WTC11 (cell line): Measurements from ENCODE around the gene RPP21. TPM values are rescaled to one million over a fixed set of nuclear protein-coding genes. Genes with fewer than 3 reads are reported as not detected.

ENCODE experiments used
- ATAC-seq: fragments of 200-7000 bp; cut with Tn5 transposase; 2 replicates; pipeline ENCODE4 v1.10.0; 2021; ENCODE audit warnings: mild to moderate bottlenecking, moderate library complexity
- CTCF ChIA-PET: fragments of 300-600 bp; sonication (Branson Sonifier 250); formaldehyde crosslinking; loops from one replicate; lab custom pipeline; 2021; ENCODE audit warnings: antibody characterized with exemption; lab: Charles Lee
- POLR2A ChIA-PET: fragments of 350-600 bp; sonication (Branson Sonifier 250); formaldehyde crosslinking; loops from one replicate; lab custom pipeline; 2021; ENCODE audit warnings: antibody characterized with exemption; lab: Charles Lee
- DNase-seq: peaks from one replicate; pipeline ENCODE4 v3.0.0; 2021; ENCODE audit warnings: low spot score
- H3K27ac Mint-ChIP-seq: 2 replicates; pipeline ENCODE4 v1.8.0; 2021; ENCODE audit warnings: mixed read lengths
- H3K27me3 Mint-ChIP-seq: 2 replicates; pipeline ENCODE4 v1.8.0; 2021; ENCODE audit warnings: low read depth, mild to moderate bottlenecking, moderate library complexity, mixed read lengths
- H3K36me3 Mint-ChIP-seq: 2 replicates; pipeline ENCODE4 v1.8.0; 2021; ENCODE audit warnings: mixed read lengths
- H3K4me1 Mint-ChIP-seq: 2 replicates; pipeline ENCODE4 v1.8.0; 2022; ENCODE audit warnings: mixed read lengths
- H3K4me3 Mint-ChIP-seq: 2 replicates; pipeline ENCODE4 v1.8.0; 2021; ENCODE audit warnings: mild to moderate bottlenecking, moderate library complexity, mixed read lengths
- H3K9me3 Mint-ChIP-seq: 2 replicates; pipeline ENCODE4 v1.8.0; 2021; ENCODE audit warnings: mixed read lengths
- FOXJ3 ChIP-seq: sonication (generic); formaldehyde crosslinking; IDR thresholded peaks from 2 replicates; pipeline ENCODE4 v1.9.0; 2021; ENCODE audit warnings: missing genetic modification reagents, mild to moderate bottlenecking, borderline replicate concordance
- RELA ChIP-seq: sonication (generic); formaldehyde crosslinking; IDR thresholded peaks from 2 replicates; pipeline ENCODE4 v1.8.1; 2022; ENCODE audit warnings: missing genetic modification reagents, mild to moderate bottlenecking, borderline replicate concordance
- SOX15 ChIP-seq: fragments of 250-450 bp; sonication (Bioruptor Pico); IDR thresholded peaks from 2 replicates; pipeline ENCODE4 v1.9.0; 2021; ENCODE audit warnings: mild to moderate bottlenecking
- SP1 ChIP-seq: sonication (generic); formaldehyde crosslinking; conservative IDR thresholded peaks from 2 replicates; pipeline ENCODE4 v1.8.1; 2022; ENCODE audit warnings: missing genetic modification reagents
- TEAD4 ChIP-seq: sonication (generic); formaldehyde crosslinking; IDR thresholded peaks from 2 replicates; pipeline ENCODE4 v1.8.0; 2022; ENCODE audit warnings: mild to moderate bottlenecking, missing genetic modification reagents
- ZBTB21 ChIP-seq: sonication (generic); formaldehyde crosslinking; IDR thresholded peaks from 2 replicates; pipeline ENCODE4 v1.8.1; 2023; ENCODE audit warnings: mild to moderate bottlenecking, missing genetic modification reagents, borderline replicate concordance
- total RNA-seq: library from RNA; stranded (reverse); gene quantifications from 3 replicates; pipeline ENCODE4 v1.2.3, GENCODE V29; 2021
- TF ChIP-seq, protein P1 (sequence below): sonication (generic); formaldehyde crosslinking; IDR thresholded peaks from 2 replicates; pipeline ENCODE4 v1.8.1; 2022; ENCODE audit warnings: low read depth, mild to moderate bottlenecking, moderate library complexity, missing genetic modification reagents, borderline replicate concordance
- TF ChIP-seq, protein P2 (sequence below): sonication (generic); formaldehyde crosslinking; IDR thresholded peaks from 2 replicates; pipeline ENCODE4 v1.8.1; 2023; ENCODE audit warnings: mild to moderate bottlenecking, missing genetic modification reagents, borderline replicate concordance
- TF ChIP-seq, protein P3 (sequence below): fragments of 250-450 bp; sonication (Bioruptor Pico); IDR thresholded peaks from 2 replicates; pipeline ENCODE4 v1.9.0; 2021; ENCODE audit warnings: mild to moderate bottlenecking, borderline replicate concordance
- TF ChIP-seq, protein P4 (sequence below): sonication (generic); formaldehyde crosslinking; IDR thresholded peaks from 2 replicates; pipeline ENCODE4 v1.8.0; 2023; ENCODE audit warnings: missing genetic modification reagents, mild to moderate bottlenecking, borderline replicate concordance

RPP21 gene
- total RNA-seq, 1 experiment from 2014 or later, result 64.1 TPM

DNA sequence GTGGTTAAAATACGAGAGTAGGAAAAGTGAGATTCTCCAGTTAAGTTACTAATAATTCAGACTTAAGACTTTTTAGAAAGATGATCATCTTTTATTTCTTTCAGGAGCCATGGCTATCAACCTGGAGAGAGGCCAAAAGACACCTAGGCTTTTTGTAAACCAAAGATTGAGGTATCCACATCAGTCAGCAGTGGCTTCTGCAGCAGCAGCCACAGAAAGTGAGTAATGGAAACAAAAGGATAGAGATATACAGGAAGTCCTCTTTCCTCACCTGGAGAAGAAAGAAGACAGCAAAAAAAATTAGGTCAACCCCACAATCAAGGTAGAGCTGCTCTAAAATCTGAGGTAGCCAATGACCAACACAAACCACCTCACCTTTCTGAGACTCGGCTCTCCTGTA lies 41.0 kb upstream of the RPP21 start (continued):
- TF ChIP-seq, protein P1, sequence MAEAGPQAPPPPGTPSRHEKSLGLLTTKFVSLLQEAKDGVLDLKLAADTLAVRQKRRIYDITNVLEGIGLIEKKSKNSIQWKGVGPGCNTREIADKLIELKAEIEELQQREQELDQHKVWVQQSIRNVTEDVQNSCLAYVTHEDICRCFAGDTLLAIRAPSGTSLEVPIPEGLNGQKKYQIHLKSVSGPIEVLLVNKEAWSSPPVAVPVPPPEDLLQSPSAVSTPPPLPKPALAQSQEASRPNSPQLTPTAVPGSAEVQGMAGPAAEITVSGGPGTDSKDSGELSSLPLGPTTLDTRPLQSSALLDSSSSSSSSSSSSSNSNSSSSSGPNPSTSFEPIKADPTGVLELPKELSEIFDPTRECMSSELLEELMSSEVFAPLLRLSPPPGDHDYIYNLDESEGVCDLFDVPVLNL (CRISPR knock-in tag), result no peak
- TF ChIP-seq ZBTB21 (CRISPR knock-in tag), result no peak
- TF ChIP-seq, protein P2, sequence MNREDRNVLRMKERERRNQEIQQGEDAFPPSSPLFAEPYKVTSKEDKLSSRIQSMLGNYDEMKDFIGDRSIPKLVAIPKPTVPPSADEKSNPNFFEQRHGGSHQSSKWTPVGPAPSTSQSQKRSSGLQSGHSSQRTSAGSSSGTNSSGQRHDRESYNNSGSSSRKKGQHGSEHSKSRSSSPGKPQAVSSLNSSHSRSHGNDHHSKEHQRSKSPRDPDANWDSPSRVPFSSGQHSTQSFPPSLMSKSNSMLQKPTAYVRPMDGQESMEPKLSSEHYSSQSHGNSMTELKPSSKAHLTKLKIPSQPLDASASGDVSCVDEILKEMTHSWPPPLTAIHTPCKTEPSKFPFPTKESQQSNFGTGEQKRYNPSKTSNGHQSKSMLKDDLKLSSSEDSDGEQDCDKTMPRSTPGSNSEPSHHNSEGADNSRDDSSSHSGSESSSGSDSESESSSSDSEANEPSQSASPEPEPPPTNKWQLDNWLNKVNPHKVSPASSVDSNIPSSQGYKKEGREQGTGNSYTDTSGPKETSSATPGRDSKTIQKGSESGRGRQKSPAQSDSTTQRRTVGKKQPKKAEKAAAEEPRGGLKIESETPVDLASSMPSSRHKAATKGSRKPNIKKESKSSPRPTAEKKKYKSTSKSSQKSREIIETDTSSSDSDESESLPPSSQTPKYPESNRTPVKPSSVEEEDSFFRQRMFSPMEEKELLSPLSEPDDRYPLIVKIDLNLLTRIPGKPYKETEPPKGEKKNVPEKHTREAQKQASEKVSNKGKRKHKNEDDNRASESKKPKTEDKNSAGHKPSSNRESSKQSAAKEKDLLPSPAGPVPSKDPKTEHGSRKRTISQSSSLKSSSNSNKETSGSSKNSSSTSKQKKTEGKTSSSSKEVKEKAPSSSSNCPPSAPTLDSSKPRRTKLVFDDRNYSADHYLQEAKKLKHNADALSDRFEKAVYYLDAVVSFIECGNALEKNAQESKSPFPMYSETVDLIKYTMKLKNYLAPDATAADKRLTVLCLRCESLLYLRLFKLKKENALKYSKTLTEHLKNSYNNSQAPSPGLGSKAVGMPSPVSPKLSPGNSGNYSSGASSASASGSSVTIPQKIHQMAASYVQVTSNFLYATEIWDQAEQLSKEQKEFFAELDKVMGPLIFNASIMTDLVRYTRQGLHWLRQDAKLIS, result no peak
- TF ChIP-seq, protein P3, sequence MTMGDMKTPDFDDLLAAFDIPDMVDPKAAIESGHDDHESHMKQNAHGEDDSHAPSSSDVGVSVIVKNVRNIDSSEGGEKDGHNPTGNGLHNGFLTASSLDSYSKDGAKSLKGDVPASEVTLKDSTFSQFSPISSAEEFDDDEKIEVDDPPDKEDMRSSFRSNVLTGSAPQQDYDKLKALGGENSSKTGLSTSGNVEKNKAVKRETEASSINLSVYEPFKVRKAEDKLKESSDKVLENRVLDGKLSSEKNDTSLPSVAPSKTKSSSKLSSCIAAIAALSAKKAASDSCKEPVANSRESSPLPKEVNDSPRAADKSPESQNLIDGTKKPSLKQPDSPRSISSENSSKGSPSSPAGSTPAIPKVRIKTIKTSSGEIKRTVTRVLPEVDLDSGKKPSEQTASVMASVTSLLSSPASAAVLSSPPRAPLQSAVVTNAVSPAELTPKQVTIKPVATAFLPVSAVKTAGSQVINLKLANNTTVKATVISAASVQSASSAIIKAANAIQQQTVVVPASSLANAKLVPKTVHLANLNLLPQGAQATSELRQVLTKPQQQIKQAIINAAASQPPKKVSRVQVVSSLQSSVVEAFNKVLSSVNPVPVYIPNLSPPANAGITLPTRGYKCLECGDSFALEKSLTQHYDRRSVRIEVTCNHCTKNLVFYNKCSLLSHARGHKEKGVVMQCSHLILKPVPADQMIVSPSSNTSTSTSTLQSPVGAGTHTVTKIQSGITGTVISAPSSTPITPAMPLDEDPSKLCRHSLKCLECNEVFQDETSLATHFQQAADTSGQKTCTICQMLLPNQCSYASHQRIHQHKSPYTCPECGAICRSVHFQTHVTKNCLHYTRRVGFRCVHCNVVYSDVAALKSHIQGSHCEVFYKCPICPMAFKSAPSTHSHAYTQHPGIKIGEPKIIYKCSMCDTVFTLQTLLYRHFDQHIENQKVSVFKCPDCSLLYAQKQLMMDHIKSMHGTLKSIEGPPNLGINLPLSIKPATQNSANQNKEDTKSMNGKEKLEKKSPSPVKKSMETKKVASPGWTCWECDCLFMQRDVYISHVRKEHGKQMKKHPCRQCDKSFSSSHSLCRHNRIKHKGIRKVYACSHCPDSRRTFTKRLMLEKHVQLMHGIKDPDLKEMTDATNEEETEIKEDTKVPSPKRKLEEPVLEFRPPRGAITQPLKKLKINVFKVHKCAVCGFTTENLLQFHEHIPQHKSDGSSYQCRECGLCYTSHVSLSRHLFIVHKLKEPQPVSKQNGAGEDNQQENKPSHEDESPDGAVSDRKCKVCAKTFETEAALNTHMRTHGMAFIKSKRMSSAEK, result no peak
- TF ChIP-seq, all 79 proteins: peak for 0

DNA sequence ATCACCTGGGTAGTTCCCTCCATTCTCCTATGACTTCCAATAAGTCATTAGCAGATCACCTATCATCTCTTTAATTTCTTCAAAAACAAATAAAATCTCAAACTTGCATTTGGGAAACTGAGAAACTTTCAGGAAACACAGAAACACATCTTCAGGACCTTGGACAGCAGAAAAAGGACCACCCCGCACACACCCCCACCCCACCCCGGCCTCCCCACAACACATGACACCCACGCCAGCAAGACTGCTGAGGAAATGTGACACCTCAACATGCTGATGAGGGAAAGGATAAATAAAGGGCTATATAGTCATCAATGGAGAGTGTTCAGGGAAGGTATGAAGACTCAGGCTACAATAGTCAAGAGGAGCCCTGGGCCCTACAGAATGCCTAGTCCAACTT lies 33.9 kb upstream of the RPP21 start:
- no peak for TF ChIP-seq FOXJ3
- TF ChIP-seq RELA (CRISPR knock-in tag), result no peak
- no peaks in the 10 kb centered on the region for H3K27me3 Mint-ChIP-seq
- POLR2A ChIA-PET, result no interaction called here
- H3K4me3 Mint-ChIP-seq, result no peak overlapping the region
- peaks cover 16% of the 10 kb centered on the region for H3K4me1 Mint-ChIP-seq
- peaks cover 58% of the 10 kb centered on the region for H3K36me3 Mint-ChIP-seq
- CTCF ChIA-PET, result no interaction called here
- peaks cover 3% of the 10 kb centered on the region; the same call in 1 of the 2 replicates for H3K9me3 Mint-ChIP-seq
- no peak overlapping the region for H3K27ac Mint-ChIP-seq
- ATAC-seq (peak; percentile 39; the same call in 1 of the 2 replicates), DNase-seq (no peak)

DNA sequence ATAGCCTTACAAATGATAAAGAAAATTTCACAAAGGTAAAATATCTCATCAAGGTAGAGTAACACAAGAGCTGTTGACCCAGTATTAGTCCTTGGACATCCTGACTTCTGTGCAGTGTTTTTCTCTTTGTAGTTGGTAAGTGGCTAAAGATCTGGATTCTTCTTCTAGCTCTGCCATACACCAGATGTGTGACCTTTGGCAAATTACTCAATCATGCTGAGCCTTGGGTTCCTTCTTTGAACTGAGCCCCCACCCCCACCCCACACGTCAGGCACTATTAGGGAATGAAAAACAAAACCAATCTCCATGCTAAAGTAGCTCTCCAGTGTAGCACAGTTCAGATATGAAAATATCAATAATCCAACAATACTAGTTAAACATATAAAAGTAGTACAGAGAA lies 33.3 kb upstream of the RPP21 start:
- no peaks in the 10 kb centered on the region for H3K27me3 Mint-ChIP-seq
- ATAC-seq, result no peak
- peaks cover 21% of the 10 kb centered on the region for H3K4me1 Mint-ChIP-seq
- no peak overlapping the region for H3K4me3 Mint-ChIP-seq
- CTCF ChIA-PET, result no interaction called here
- H3K36me3 Mint-ChIP-seq, result peaks cover 58% of the 10 kb centered on the region
- POLR2A ChIA-PET, result no interaction called here
- peaks cover 2% of the 10 kb centered on the region; the same call in 1 of the 2 replicates for H3K9me3 Mint-ChIP-seq
- no peak for DNase-seq
- H3K27ac Mint-ChIP-seq, result peak overlapping the region; percentile 10; the same call in 1 of the 2 replicates
- no peak for TF ChIP-seq TEAD4 (CRISPR knock-in tag)
- no peak for TF ChIP-seq SP1 (CRISPR knock-in tag)
- TF ChIP-seq, protein P4, sequence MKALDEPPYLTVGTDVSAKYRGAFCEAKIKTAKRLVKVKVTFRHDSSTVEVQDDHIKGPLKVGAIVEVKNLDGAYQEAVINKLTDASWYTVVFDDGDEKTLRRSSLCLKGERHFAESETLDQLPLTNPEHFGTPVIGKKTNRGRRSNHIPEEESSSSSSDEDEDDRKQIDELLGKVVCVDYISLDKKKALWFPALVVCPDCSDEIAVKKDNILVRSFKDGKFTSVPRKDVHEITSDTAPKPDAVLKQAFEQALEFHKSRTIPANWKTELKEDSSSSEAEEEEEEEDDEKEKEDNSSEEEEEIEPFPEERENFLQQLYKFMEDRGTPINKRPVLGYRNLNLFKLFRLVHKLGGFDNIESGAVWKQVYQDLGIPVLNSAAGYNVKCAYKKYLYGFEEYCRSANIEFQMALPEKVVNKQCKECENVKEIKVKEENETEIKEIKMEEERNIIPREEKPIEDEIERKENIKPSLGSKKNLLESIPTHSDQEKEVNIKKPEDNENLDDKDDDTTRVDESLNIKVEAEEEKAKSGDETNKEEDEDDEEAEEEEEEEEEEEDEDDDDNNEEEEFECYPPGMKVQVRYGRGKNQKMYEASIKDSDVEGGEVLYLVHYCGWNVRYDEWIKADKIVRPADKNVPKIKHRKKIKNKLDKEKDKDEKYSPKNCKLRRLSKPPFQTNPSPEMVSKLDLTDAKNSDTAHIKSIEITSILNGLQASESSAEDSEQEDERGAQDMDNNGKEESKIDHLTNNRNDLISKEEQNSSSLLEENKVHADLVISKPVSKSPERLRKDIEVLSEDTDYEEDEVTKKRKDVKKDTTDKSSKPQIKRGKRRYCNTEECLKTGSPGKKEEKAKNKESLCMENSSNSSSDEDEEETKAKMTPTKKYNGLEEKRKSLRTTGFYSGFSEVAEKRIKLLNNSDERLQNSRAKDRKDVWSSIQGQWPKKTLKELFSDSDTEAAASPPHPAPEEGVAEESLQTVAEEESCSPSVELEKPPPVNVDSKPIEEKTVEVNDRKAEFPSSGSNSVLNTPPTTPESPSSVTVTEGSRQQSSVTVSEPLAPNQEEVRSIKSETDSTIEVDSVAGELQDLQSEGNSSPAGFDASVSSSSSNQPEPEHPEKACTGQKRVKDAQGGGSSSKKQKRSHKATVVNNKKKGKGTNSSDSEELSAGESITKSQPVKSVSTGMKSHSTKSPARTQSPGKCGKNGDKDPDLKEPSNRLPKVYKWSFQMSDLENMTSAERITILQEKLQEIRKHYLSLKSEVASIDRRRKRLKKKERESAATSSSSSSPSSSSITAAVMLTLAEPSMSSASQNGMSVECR (CRISPR knock-in tag), result no peak
- TF ChIP-seq SOX15, result no peak
